Neural crest cell (in vitro differentiated cells): ENCODE measurements around the gene SERAC1. TPM values are rescaled to one million over a fixed set of nuclear protein-coding genes. Genes with fewer than 3 reads are reported as not detected.
"Not testable (repeated sequence)": the region's sequence is repeated elsewhere in the genome, so short reads cannot be mapped to it uniquely, and the experiment has no call there.

ENCODE experiments used
- DNase-seq: peaks from one replicate; pipeline ENCODE4 v3.0.0; 2021; ENCODE audit warnings: low read depth, mixed read lengths, low spot score
- H3K27ac Mint-ChIP-seq: one replicate; pipeline ENCODE4 v1.8.0; 2021; ENCODE audit warnings: mild to moderate bottlenecking, mixed read lengths; ENCODE audit not compliant: unreplicated experiment
- H3K27me3 Mint-ChIP-seq: 2 replicates; pipeline ENCODE4 v1.8.0; 2021; ENCODE audit warnings: low read depth, mild to moderate bottlenecking, mixed read lengths
- H3K36me3 Mint-ChIP-seq: 2 replicates; pipeline ENCODE4 v1.8.0; 2021; ENCODE audit warnings: low read depth, mild to moderate bottlenecking, mixed read lengths
- H3K4me1 Mint-ChIP-seq: 2 replicates; pipeline ENCODE4 v1.8.0; 2021; ENCODE audit warnings: mixed read lengths
- H3K4me3 Mint-ChIP-seq: one replicate; pipeline ENCODE4 v1.8.0; 2021; ENCODE audit warnings: mild to moderate bottlenecking, mixed read lengths
- H3K9me3 Mint-ChIP-seq: 2 replicates; pipeline ENCODE4 v1.8.0; 2021; ENCODE audit warnings: mixed read lengths
- CTCF ChIP-seq: fragments of 200-600 bp; sonication (generic); conservative IDR thresholded peaks from 2 replicates; pipeline ENCODE4 v1.5.0; 2021; ENCODE audit warnings: antibody characterized with exemption, mild to moderate bottlenecking
- total RNA-seq: library from RNA; stranded (reverse); gene quantifications from 2 replicates; pipeline ENCODE4 v1.2.1, GENCODE V29; 2021

The SERAC1 gene
- total RNA-seq, 1 donor from 2014 or later = 11.3 TPM

DNA sequence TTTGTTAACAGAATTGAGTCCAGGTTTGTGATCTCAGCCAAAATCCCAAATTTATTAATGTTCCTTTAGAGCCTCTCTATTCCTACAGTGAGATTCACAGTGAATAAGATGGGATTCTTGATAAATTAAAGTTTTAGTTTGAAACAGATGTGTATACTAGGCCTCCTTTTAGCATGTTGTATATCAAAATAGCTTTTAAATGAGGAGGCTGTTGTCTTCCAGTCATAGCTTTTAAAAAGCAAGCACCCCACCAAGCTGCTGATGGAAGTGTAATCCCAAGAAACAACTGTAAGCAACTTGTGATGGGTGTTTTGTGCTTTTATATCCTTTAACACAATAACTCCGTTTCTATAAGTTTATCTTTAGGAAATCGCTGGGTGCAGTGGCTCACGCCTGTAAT, 7.0 kb upstream of the SERAC1 start:
- no peak overlapping the region for H3K4me3 Mint-ChIP-seq
- no peak for TF ChIP-seq CTCF
- peaks cover 32% of the 10 kb centered on the region for H3K36me3 Mint-ChIP-seq
- DNase-seq = no peak
- no peak overlapping the region for H3K27ac Mint-ChIP-seq
- H3K4me1 Mint-ChIP-seq = peaks cover 11% of the 10 kb centered on the region
- peaks cover 7% of the 10 kb centered on the region for H3K9me3 Mint-ChIP-seq
- H3K27me3 Mint-ChIP-seq = no peaks in the 10 kb centered on the region

- Mint-ChIP-seq H3K9me3 (peaks cover 7% of the 10 kb centered on the region), H3K36me3 (peaks cover 26% of the 10 kb centered on the region), H3K27me3 (no peaks in the 10 kb centered on the region), H3K27ac (no peak overlapping the region), H3K4me1 (peaks cover 11% of the 10 kb centered on the region), H3K4me3 (no peak overlapping the region)
- DNase-seq = no peak
- no peak for TF ChIP-seq CTCF
Measured at GRCh38 chr6:158174514-158174913, 6.5 kb upstream of the SERAC1 start.

- Mint-ChIP-seq H3K36me3 (peaks cover 21% of the 10 kb centered on the region), H3K4me3 (no peak overlapping the region), H3K27ac (no peak overlapping the region), H3K4me1 (peaks cover 11% of the 10 kb centered on the region), H3K9me3 (peaks cover 3% of the 10 kb centered on the region), H3K27me3 (no peaks in the 10 kb centered on the region)
- no peak for DNase-seq
- no peak for TF ChIP-seq CTCF
Measured at GRCh38 chr6:158174024-158174423, 6.0 kb upstream of the SERAC1 start.

DNA sequence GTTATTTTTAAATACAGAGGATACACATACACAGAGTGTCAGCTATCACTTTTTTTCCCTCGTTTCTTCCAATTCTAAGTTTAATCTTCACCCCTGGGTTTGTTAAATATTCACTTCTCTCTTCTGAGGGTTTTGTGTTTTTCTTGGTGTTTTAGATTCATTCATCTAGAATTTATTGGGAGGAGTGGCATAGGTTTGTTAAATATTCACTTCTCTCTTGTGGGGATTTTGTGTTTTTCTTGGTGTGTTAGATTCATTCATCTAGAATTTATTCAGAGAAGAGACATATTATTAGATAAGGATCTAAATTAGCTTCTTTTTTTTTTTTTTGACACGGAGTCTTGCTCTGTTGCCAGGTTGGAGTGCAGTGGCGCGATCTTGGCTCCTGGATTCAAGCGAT, 3.9 kb upstream of the SERAC1 start:
- H3K4me3 Mint-ChIP-seq = no peak overlapping the region

GRCh38 chr6:158170656-158171081, 2.6 kb upstream of the SERAC1 start:
- no peak for TF ChIP-seq CTCF
- Mint-ChIP-seq H3K4me1 (peaks cover 23% of the 10 kb centered on the region), H3K9me3 (no peaks in the 10 kb centered on the region), H3K27ac (no peak overlapping the region), H3K36me3 (peaks cover 6% of the 10 kb centered on the region), H3K27me3 (peaks cover 2% of the 10 kb centered on the region), H3K4me3 (no peak overlapping the region)
- no peak for DNase-seq

More for the DNA sequence above, 3.9 kb upstream of the SERAC1 start:
- no peaks in the 10 kb centered on the region for H3K9me3 Mint-ChIP-seq
- H3K4me1 Mint-ChIP-seq = peaks cover 18% of the 10 kb centered on the region
- TF ChIP-seq CTCF = no peak
- H3K27me3 Mint-ChIP-seq = no peaks in the 10 kb centered on the region
- no peak for DNase-seq
- H3K36me3 Mint-ChIP-seq = peaks cover 7% of the 10 kb centered on the region
- H3K27ac Mint-ChIP-seq = no peak overlapping the region

DNA sequence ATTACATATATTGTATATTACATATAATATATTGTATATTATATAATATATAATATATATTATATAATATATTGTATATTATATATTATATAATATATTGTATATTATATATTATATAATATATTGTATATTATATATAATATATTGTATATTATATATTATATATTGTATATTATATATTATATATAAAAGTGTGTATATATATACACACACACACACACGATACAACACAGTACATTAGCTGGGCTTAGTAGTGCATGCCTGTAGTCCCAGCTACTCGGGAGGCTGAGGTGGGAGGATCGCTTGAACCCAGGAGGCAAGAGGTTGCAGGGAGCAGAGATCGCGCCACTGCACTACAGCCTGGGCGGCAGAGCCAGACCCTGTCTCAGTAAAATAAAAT, 1.6 kb upstream of the SERAC1 start:
- H3K27me3 Mint-ChIP-seq, DNase-seq, H3K36me3 Mint-ChIP-seq, H3K4me3 Mint-ChIP-seq, H3K27ac Mint-ChIP-seq, H3K9me3 Mint-ChIP-seq: not testable (repeated sequence)
- peaks cover 23% of the 10 kb centered on the region for H3K4me1 Mint-ChIP-seq
